T-helper 1 cell treated with Interleukin-12 subunit alpha and Interleukin-12 subunit beta and Interleukin-4 antibody, amounts not matched to agents 30 ng/mL and 1 ng/mL, for 36 hours (primary cell): ENCODE results near the gene SPTBN5. TPM values are rescaled to one million over a fixed set of nuclear protein-coding genes. Genes with fewer than 3 reads are reported as not detected.

Experiments
- intact Hi-C: fragments of 100-400 bp; cut with micrococcal nuclease; formaldehyde crosslinking; loops from one replicate; pipeline ENCODE4 v1.15.1; 2024
- total RNA-seq: library from RNA; stranded (reverse); gene quantifications from 2 replicates; pipeline ENCODE4 v1.2.3, GENCODE V29; 2022

SPTBN5 gene
- 4.7 and 5.0 TPM in 2 replicates for total RNA-seq

GRCh38 chr15:41893422-41894250 lies at the start of gene SPTBN5:
Gene SPTBN5 (minus strand): TSS chr15:41894053. CDS start chr15:41893497, 556 bp downstream.
- intact Hi-C loops, result loop anchor here (1.0 to 2.0 kb wide), 5 partner anchors 23 to 119 kb away; partner anchors contain the start of genes JMJD7 and MAPKBP1

DNA sequence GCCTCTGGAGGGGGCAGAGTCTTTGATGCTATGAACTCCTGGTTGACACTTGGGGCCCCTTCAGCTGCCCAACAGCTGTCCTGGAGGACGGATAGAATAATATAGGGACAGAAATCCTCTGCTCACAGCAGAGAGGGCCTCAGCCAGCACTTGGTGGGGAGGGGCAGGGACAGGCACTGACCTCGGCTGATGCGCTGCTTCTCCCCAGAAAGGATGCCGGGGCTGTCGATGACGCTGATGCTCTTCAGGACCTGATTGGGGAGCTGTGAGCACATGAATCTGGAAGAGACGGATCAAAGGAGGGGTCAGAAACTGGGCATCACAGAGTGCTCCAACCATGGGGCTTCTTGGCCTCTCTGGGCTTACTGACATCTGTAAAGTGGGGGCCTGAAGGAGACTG lies 49.0 kb upstream of the SPTBN5 start:
- intact Hi-C loops, result no loop called here

- intact Hi-C loops, result no loop called here
Observed at GRCh38 chr15:41941644-41942415, 48.0 kb upstream of the SPTBN5 start.

GRCh38 chr15:41940441-41940857 lies 46.6 kb upstream of the SPTBN5 start:
- intact Hi-C loops, result no loop called here

GRCh38 chr15:41939986-41940385 lies 46.1 kb upstream of the SPTBN5 start:
- intact Hi-C loops, result loop anchor here (10.0 kb wide), 1 partner anchor 245 kb away; no protein-coding TSS in a partner anchor

- intact Hi-C loops, result loop anchor here (1.0 to 10.0 kb wide), 5 partner anchors 33 to 271 kb away; partner anchors contain the start of genes SPTBN5 and VPS39
Observed at GRCh38 chr15:41937568-41937923, 43.7 kb upstream of the SPTBN5 start.

GRCh38 chr15:41936649-41937567 lies 43.1 kb upstream of the SPTBN5 start:
- intact Hi-C loops, result loop anchor here (1.0 to 10.0 kb wide), 6 partner anchors 33 to 271 kb away; partner anchors contain the start of genes MAPKBP1, SPTBN5 and VPS39

GRCh38 chr15:41936155-41936554 lies 42.3 kb upstream of the SPTBN5 start:
- intact Hi-C loops, result loop anchor here (1.0 to 10.0 kb wide), 3 partner anchors 41 to 241 kb away; partner anchors contain the start of genes MAPKBP1 and SPTBN5

GRCh38 chr15:41935566-41936020 lies 41.7 kb upstream of the SPTBN5 start:
- intact Hi-C loops, result loop anchor here (1.0 to 10.0 kb wide), 3 partner anchors 41 to 241 kb away; partner anchors contain the start of genes MAPKBP1 and SPTBN5

- intact Hi-C loops, result loop anchor here (1.0 to 10.0 kb wide), 2 partner anchors 9 to 240 kb away; no protein-coding TSS in a partner anchor
Observed at GRCh38 chr15:41934843-41935242, 41.0 kb upstream of the SPTBN5 start.

GRCh38 chr15:41933771-41934170 lies 39.9 kb upstream of the SPTBN5 start:
- intact Hi-C loops, result loop anchor here (1.0 to 10.0 kb wide), 2 partner anchors 7 to 239 kb away; no protein-coding TSS in a partner anchor

DNA sequence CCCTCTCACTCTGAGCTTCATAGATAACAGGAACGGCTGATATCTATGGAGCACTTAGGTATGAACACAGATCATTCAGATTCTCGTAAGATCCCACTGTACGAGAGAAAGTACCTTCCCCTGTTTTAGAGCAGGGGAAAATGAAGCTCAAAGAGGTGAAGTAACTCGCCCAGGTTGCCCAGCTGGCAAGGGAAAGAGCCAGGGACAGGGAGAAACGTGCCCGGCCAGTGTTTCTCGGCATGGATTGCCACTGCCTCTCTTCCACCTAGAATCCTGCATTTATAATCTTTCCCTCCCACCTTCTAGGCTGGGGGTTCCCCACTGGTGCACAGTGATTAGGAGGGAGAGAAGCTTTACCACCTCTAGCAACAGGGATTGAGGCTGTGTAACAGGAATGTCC lies 39.5 kb upstream of the SPTBN5 start:
- intact Hi-C loops, result loop anchor here (10.0 kb wide), 1 partner anchor 239 kb away; no protein-coding TSS in a partner anchor

GRCh38 chr15:41932511-41933289 lies 38.8 kb upstream of the SPTBN5 start:
- intact Hi-C loops, result loop anchor here (10.0 kb wide), 1 partner anchor 238 kb away; no protein-coding TSS in a partner anchor

DNA sequence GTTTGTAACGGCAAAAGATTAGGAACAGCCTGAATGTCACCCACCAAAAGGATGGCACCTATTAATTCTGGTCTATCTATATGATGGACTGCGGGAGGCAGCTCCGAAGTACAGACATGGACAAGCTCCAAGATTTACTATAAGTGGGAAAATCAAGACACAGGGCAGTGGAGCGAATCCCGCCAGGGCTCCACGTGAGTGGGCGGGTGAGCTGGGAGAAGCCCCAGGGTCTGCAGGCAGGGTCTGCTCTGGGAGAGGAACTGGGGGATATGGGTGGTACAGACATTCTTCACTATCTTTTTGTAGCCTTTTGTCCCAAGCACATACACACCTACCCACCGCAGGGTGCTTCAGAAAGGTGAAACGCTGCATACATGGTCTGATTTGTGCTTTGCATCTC lies 38.2 kb upstream of the SPTBN5 start:
- intact Hi-C loops, result loop anchor here (10.0 kb wide), 1 partner anchor 237 kb away; no protein-coding TSS in a partner anchor

- intact Hi-C loops, result loop anchor here (10.0 kb wide), 1 partner anchor 236 kb away; no protein-coding TSS in a partner anchor
Observed at GRCh38 chr15:41930867-41931222, 37.0 kb upstream of the SPTBN5 start.

- intact Hi-C loops, result loop anchor here (10.0 kb wide), 1 partner anchor 236 kb away; no protein-coding TSS in a partner anchor
Observed at GRCh38 chr15:41930221-41930866, 36.5 kb upstream of the SPTBN5 start.

DNA sequence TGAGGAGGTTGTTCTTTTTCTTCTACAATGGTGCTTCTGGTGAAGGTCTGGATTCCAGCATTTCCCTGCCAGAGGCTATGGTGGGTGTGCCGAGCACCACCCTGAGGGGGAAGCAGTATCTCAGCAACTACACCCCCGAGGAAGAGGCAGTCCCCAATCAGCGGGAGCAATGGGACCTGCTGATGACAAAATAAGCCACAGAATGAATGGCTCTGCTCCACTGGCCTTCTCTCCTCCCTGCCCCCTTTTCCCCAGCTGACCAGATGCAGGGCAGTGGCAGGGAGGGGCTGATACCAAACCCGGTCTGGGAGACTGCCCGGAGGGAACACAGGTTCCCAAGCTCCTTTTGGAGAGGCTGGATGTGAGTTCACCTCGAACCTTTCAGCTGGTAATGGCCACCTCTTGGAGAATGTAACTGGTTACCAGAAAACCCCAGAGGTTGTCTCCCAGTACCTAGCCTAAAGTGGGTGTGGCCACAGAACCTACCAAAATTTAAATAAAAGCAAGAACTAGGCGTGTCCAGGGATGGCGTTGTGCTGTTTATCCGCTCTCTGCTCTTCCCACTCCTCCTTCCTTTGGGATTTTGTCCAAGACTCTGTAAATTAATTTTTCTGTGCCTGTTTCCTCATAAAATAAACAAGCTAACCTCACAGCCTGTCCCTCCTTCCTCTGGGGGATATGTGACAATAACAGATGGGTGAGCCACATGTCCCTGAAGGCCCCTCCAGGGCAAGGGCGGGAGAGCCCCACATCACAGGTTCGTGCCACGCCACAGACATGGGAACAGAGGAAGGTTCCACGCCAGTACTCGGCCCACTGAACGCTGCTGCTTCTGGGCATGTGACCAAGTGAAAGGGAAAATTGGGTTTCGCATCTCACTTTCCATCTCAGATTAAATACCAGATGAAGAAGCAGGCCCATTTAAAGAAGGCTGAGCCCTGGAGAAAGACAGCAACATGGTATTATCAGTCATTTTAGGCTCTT lies 35.1 kb upstream of the SPTBN5 start:
- intact Hi-C loops, result loop anchor here (10.0 kb wide), 1 partner anchor 126 kb away; no protein-coding TSS in a partner anchor
